Common myeloid progenitor, CD34-positive (primary cell): Measurements from ENCODE around the gene YAF2.

ENCODE experiments used
- CTCF ChIA-PET: fragments of 350-600 bp; sonication (Branson Sonifier 250); formaldehyde crosslinking; loops from one replicate; lab custom pipeline; 2021; ENCODE audit warnings: antibody characterized with exemption; lab: Charles Lee
- POLR2A ChIA-PET: fragments of 350-600 bp; sonication (Branson Sonifier 250); formaldehyde crosslinking; loops from one replicate; lab custom pipeline; 2021; ENCODE audit warnings: antibody characterized with exemption; lab: Charles Lee
- DNase-seq, 3 donors: peaks; one replicate each; pipeline versions ENCODE4 v3.0.0 to v3.0.0-alpha.2; 2013
- H3K27ac ChIP-seq, 2 experiments: 1 replicate in 1 of 2; 2 replicates in 1 of 2; pipeline ENCODE4 v1.7.0; 2013; ENCODE audit warnings: inconsistent platforms in 2 of 2, low read length in 2 of 2, mild to moderate bottlenecking in 2 of 2, low read depth in 1 of 2, moderate library complexity in 1 of 2; ENCODE audit not compliant: severe bottlenecking in 2 of 2, insufficient read depth in 1 of 2, poor library complexity in 1 of 2
- H3K27me3 ChIP-seq, 5 experiments: replicated peaks in 2 of 5; 1 replicate in 3 of 5; 2 replicates in 2 of 5; pipeline versions ENCODE4 v1.6.1 to v1.7.0; 2013; ENCODE audit warnings: low read length in 4 of 5, mild to moderate bottlenecking in 2 of 5, moderate library complexity in 2 of 5, inconsistent platforms in 1 of 5; ENCODE audit not compliant: insufficient read depth in 5 of 5, control insufficient read depth in 4 of 5
- H3K36me3 ChIP-seq, 4 experiments: 1 replicate in 2 of 4; 2 replicates in 2 of 4; pipeline versions ENCODE4 v1.6.1 to v1.7.0; 2013; ENCODE audit warnings: low read length in 3 of 4, control low read depth in 1 of 4, mild to moderate bottlenecking in 1 of 4; ENCODE audit not compliant: control insufficient read depth in 4 of 4, insufficient read depth in 4 of 4
- H3K4me1 ChIP-seq, 4 experiments: 1 replicate in 3 of 4; 2 replicates in 1 of 4; pipeline versions ENCODE4 v1.6.1 to v1.7.1; 2013; ENCODE audit warnings: low read length in 3 of 4, mild to moderate bottlenecking in 3 of 4, control low read depth in 1 of 4, inconsistent platforms in 1 of 4, moderate library complexity in 1 of 4; ENCODE audit not compliant: control insufficient read depth in 4 of 4, insufficient read depth in 4 of 4; ENCODE audit errors: control extremely low read depth in 1 of 4
- H3K4me3 ChIP-seq, 7 experiments: 1 replicate in 4 of 7; 2 replicates in 3 of 7; pipeline versions ENCODE4 v1.5.1 to v1.7.0; 2013; ENCODE audit warnings: mild to moderate bottlenecking in 7 of 7, low read length in 6 of 7, moderate library complexity in 6 of 7, inconsistent platforms in 2 of 7, low read depth in 2 of 7, control low read depth in 1 of 7; ENCODE audit not compliant: insufficient read depth in 4 of 7, control insufficient read depth in 1 of 7; ENCODE audit errors: extremely low read depth in 1 of 7
- H3K9me3 ChIP-seq, 5 experiments: 1 replicate in 4 of 5; 2 replicates in 1 of 5; pipeline versions ENCODE4 v1.6.1 to v1.7.1; 2013; ENCODE audit warnings: low read length in 4 of 5, mild to moderate bottlenecking in 2 of 5, inconsistent platforms in 1 of 5, low read depth in 1 of 5, moderate library complexity in 1 of 5; ENCODE audit not compliant: control insufficient read depth in 4 of 5, insufficient read depth in 2 of 5; ENCODE audit errors: control extremely low read depth in 1 of 5
- WGBS: methylation state at CpG from one replicate; pipeline ENCODE4 v1.1.5; 2013; ENCODE audit not compliant: insufficient coverage; 5-methylcytosine and 5-hydroxymethylcytosine counted together

The YAF2 gene

DNA sequence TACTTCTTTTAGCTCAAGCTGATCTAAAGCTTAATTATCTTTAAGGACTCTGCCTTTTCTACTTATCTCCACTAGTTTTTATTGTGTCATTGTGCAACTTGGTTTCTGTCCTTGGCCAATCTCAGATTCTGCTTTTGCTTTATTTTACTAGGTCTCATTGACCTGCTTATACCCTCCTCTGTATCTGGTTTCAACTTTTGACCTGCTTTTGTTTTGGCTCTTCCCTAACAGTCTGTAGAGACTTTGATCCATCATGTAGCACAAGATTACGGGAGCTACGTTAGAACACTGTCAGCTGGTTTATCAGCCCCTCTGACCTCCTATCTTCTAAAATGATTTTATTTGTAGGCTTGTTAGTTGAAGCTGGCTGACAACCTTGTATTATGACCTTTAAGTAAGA, 44.2 kb upstream of the YAF2 start:
- 100% methylated on average over 2 of the region's 2 CpGs for WGBS
- CTCF ChIA-PET, result interaction anchor here (1.1 to 1.3 kb wide), 2 partner anchors 8 to 26 kb away, joined by 3 to 4 read pairs; no protein-coding TSS in a partner anchor
- H3K4me3 ChIP-seq, result no peak overlapping the region
- no peak for DNase-seq
- no peaks in the 10 kb centered on the region for H3K36me3 ChIP-seq
- H3K27ac ChIP-seq, result no peak overlapping the region
- peaks cover 9 to 12% (median 10%) of the 10 kb centered on the region in 4 experiments for H3K4me1 ChIP-seq
- POLR2A ChIA-PET, result interaction anchor here (0.6 kb wide), 1 partner anchor 196 kb away, joined by 3 read pairs; no protein-coding TSS in a partner anchor
- H3K9me3 ChIP-seq, result no peaks in the 10 kb centered on the region
- no peaks in the 10 kb centered on the region for H3K27me3 ChIP-seq

DNA sequence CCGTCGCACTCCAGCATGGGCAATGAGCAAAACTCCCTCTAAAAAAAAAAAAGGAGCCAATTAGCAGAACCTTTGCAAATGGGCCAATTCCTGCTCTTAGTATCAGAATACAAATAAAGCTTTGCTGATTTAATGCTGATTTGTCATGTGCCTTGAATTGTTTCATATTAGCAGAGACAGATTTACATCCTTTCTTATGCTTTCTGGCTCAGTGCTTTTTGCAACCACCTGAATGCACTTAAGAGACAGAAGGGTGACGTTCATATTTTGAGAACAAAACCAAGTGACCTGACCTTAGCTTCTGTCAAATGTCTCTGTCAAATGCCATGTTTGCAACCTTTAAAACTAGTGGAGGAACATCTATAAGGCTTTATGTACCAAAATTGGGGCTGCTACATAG, 43.8 kb upstream of the YAF2 start:
- ChIA-PET CTCF (interaction anchor here (1.1 to 1.3 kb wide), 2 partner anchors 8 to 25 kb away, joined by 3 to 4 read pairs; no protein-coding TSS in a partner anchor), POLR2A (interaction anchor here (0.6 kb wide), 1 partner anchor 196 kb away, joined by 3 read pairs; no protein-coding TSS in a partner anchor)
- no peaks in the 10 kb centered on the region for H3K27me3 ChIP-seq
- H3K36me3 ChIP-seq, result no peaks in the 10 kb centered on the region
- H3K9me3 ChIP-seq, result no peaks in the 10 kb centered on the region
- H3K4me1 ChIP-seq, result peaks cover 9 to 12% (median 10%) of the 10 kb centered on the region in 4 experiments
- no peak overlapping the region for H3K27ac ChIP-seq
- DNase-seq, result no peak
- no peak overlapping the region for H3K4me3 ChIP-seq
- WGBS, result 90% methylated on average over 1 of the region's 3 CpGs

DNA sequence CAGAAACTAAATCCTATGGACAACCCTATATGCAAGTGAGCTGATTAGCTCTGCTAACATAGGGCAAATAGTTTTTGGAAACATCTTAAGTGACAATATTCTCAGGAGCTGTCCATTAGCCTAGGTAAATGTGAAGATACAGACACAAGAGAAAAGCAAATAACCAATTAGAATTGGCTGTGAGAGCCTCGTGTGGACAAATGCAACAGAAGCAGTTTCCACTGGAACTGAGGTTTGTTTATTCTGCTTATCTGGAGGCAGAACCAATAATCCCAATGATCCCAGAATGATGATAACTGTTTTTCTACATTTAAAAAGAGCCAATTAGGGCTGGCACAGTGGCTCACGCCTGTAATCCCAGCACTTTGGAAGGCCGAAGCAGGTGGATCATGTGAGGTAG, 43.2 kb upstream of the YAF2 start:
- POLR2A ChIA-PET, result no interaction called here

DNA sequence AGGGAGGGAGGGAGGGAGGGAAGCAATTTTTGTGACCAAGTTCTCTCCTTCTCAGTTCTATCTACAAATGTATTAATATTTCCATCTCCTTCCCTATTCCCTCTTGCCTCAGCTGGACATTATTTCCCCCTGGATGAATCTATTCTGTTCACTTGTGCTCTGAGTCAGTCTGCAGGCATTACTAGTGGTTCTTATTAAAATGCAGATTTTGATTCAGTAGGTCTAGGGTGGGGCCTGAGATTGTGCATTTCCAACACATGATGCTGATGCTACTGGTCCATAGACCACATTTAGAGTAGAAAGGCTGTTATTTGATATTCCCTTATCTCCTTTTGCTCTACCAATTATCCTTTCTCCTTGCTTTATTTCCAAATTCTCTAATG, 40.1 kb upstream of the YAF2 start:
- Histone ChIP-seq H3K4me1 (no peaks in the 10 kb centered on the region), H3K36me3 (no peaks in the 10 kb centered on the region), H3K9me3 (no peaks in the 10 kb centered on the region), H3K27me3 (no peaks in the 10 kb centered on the region), H3K27ac (no peak overlapping the region), H3K4me3 (no peak overlapping the region)
- ChIA-PET POLR2A (no interaction called here), CTCF (no interaction called here)
- no peak for DNase-seq

More for the DNA sequence above, 43.2 kb upstream of the YAF2 start:
- no peaks in the 10 kb centered on the region for H3K27me3 ChIP-seq
- CTCF ChIA-PET, result interaction anchor here (1.1 kb wide), 1 partner anchor 24 kb away, joined by 3 read pairs; no protein-coding TSS in a partner anchor
- no peaks in the 10 kb centered on the region for H3K36me3 ChIP-seq
- no peak for DNase-seq
- H3K4me1 ChIP-seq, result peaks cover 9 to 12% (median 10%) of the 10 kb centered on the region in 4 experiments
- 79% methylated on average over 3 of the region's 3 CpGs for WGBS
- no peaks in the 10 kb centered on the region for H3K9me3 ChIP-seq
- no peak overlapping the region for H3K27ac ChIP-seq
- no peak overlapping the region for H3K4me3 ChIP-seq

DNA sequence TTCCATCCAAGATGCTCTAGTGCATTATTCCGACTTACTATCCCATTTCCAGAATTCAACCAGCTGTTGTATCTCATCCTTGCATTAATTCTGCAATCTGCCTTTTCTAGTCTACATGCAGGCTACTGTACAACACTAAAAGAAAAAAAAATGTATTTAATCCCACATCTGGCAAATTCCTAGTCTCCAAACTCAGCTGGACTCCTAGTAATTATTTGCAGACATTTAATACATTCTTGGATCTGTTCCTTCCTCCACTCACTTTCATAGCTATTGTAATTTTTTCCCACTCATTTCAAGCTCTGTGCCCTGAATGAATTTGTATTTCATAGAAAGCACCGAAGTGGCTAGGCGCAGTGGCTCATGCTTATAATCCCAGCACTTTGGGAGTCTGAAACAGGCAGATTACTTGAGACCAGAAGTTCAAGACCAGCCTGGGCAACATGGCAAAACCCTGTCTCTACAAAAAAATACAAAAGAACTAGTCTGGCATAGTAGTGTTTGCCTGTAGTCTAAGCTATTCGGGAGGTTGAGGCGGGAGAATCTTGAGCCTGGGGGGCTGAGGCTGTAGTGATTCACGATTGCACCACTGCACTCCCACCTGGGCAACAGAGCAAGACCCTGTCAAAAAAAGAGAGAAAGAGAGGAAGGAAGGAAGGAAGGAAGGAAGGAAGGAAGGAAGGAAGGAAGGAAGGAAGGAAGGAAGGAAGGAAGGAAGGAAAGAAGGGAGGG, 39.5 kb upstream of the YAF2 start:
- Histone ChIP-seq H3K4me1 (no peaks in the 10 kb centered on the region), H3K27ac (no peak overlapping the region), H3K4me3 (no peak overlapping the region), H3K27me3 (no peaks in the 10 kb centered on the region), H3K9me3 (no peaks in the 10 kb centered on the region), H3K36me3 (no peaks in the 10 kb centered on the region)
- CTCF ChIA-PET, result no interaction called here
- POLR2A ChIA-PET, result no interaction called here
- 100% methylated on average over 3 of the region's 6 CpGs for WGBS
- no peak for DNase-seq

DNA sequence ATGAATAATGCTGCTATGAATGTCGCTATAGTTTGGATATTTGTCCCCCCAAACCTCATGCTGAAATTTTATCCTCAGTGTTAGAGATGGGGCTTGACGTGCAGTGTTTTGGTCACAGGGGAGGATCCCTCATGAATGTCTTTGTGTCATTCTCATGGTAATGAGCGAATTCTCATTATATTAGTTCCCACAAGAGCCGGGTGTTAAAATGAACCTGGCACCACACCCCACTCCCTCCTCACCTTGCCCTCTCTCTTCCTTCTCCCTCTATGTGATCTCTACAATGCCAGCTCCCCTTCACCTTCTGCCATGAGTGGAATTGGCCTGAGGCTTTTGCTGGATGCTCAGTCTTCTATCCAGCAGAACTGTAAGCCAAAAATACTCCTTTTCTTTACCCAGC, 37.5 kb upstream of the YAF2 start:
- H3K4me1 ChIP-seq, result peaks cover 0 to 8% (median 3%) of the 10 kb centered on the region in 4 experiments
- no peaks in the 10 kb centered on the region for H3K36me3 ChIP-seq
- ChIA-PET POLR2A (no interaction called here), CTCF (no interaction called here)
- no peak overlapping the region for H3K4me3 ChIP-seq
- H3K27me3 ChIP-seq, result no peaks in the 10 kb centered on the region
- DNase-seq, result no peak
- no peaks in the 10 kb centered on the region for H3K9me3 ChIP-seq
- no peak overlapping the region for H3K27ac ChIP-seq
- WGBS, result 83% methylated on average over 1 of the region's 4 CpGs

DNA sequence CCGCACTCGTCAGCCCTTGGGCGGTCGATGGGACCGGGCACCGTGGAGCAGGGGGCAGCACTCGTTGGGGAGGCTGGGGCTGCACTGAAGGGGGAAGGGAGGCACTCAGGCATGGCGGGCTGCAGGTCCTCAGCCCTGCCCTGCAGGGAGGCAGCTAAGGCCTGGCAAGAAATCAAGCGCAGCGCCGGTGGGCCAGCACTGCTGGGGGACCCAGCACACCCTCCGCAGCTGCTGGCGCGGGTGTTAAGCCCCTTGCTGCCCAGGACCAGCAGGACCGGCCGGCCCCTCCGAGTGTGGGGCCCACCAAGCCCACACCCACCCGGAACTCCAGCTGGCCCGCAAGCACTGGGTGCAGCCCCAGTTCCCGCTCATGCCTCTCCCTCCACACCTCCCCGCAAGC, 35.7 kb upstream of the YAF2 start:
- ChIA-PET CTCF (interaction anchor here (1.3 to 1.7 kb wide), 2 partner anchors 9 to 30 kb away, joined by 3 to 4 read pairs; no protein-coding TSS in a partner anchor), POLR2A (no interaction called here)
- Histone ChIP-seq H3K27ac (no peak overlapping the region), H3K4me3 (no peak overlapping the region), H3K4me1 (peaks cover 0 to 11% (median 5%) of the 10 kb centered on the region in 4 experiments), H3K36me3 (no peaks in the 10 kb centered on the region), H3K9me3 (no peaks in the 10 kb centered on the region), H3K27me3 (no peaks in the 10 kb centered on the region)
- DNase-seq, result no peak
- WGBS, result 98% methylated on average over 18 of the region's 21 CpGs
